ENCODE results near the gene TCTN1. TPM values are rescaled to one million over a fixed set of nuclear protein-coding genes. Genes with fewer than 3 reads are reported as not detected.

The TCTN1 gene
- total and polyA plus RNA-seq, 2 of the 8 experiments (the other 6 are each of a cell fraction or from before 2014, with no cell fraction given) = 14.7 to 16.4 TPM

- no peak for FAIRE-seq
- TF ChIP-seq YY1 (IDR thresholded peaks at IDR 0.05; ENCODE audit: low read depth, low read length) (no peak), EZH2 (IDR thresholded peaks at IDR 0.05; ENCODE audit: low read depth, low read length, severe bottlenecking) (no peak), SP1 (IDR thresholded peaks at IDR 0.05; ENCODE audit: low read depth, low read length) (no peak), GABPA (IDR thresholded peaks at IDR 0.05; ENCODE audit: borderline replicate concordance, insufficient read depth, low read length) (no peak), E2F6 (IDR thresholded peaks at IDR 0.05) (no peak), EGR1 (IDR thresholded peaks at IDR 0.05; ENCODE audit: borderline replicate concordance, low read depth, low read length) (no peak), CREB1 (IDR thresholded peaks at IDR 0.05) (no peak), ZNF274 (IDR thresholded peaks at IDR 0.05; ENCODE audit: borderline replicate concordance, extremely low read depth, low read length) (no peak), CBX5 (IDR thresholded peaks at IDR 0.05; ENCODE audit: low read depth, low read length) (no peak), POLR2A (IDR thresholded peaks at IDR 0.05; ENCODE audit: control extremely low read depth in 1 of 2, low read depth in 2 of 2, low read length in 2 of 2) (no peak), MAFK (IDR thresholded peaks at IDR 0.05; ENCODE audit: low read depth, low read length) (no peak), POLR2AphosphoS5 (IDR thresholded peaks at IDR 0.05; ENCODE audit: low read depth, low read length) (no peak), RAD21 (IDR thresholded peaks at IDR 0.05 in 1 of 2, conservative IDR thresholded peaks at IDR 0.05 in 1 of 2; ENCODE audit: low read depth in 2 of 2, low read length in 2 of 2) (no peak), HDAC6 (IDR thresholded peaks at IDR 0.05; ENCODE audit: low read depth, low read length) (no peak), CHD1 (IDR thresholded peaks at IDR 0.05; ENCODE audit: low read depth, low read length) (no peak)
These were observed 38.6 kb upstream of the TCTN1 start for GRCh38 chr12:110575326-110575725.

More at GRCh38 chr12:110575326-110575725, 38.6 kb upstream of the TCTN1 start:
- no peak overlapping the region for H2BK20ac ChIP-seq (ENCODE audit: low read length)
- H3K18ac ChIP-seq (ENCODE audit: extremely low read depth, low read length) = no peak overlapping the region
- H3K56ac ChIP-seq (replicated peaks; ENCODE audit: insufficient read length, low read depth, low read length) = no peak overlapping the region
- no peak overlapping the region for H3K4ac ChIP-seq (replicated peaks; ENCODE audit: insufficient read length, low read depth, low read length)
- H2BK15ac ChIP-seq (ENCODE audit: low read length) = no peak overlapping the region
- H3K79me2 ChIP-seq (ENCODE audit: control insufficient read depth in 1 of 2, insufficient read depth in 2 of 2, low read length in 2 of 2) = peaks cover 12 to 79% of the 10 kb centered on the region in 2 experiments
- no peak overlapping the region for H3K27ac ChIP-seq (ENCODE audit: low read depth, low read length)
- no peak overlapping the region for H2AFZ ChIP-seq (ENCODE audit: low read length)
- H3K23me2 ChIP-seq (ENCODE audit: low read depth, low read length) = no peaks in the 10 kb centered on the region
- H2BK12ac ChIP-seq (ENCODE audit: low read depth, low read length) = no peak overlapping the region
- no peak overlapping the region for H3K9ac ChIP-seq (replicated peaks in 1 of 4; ENCODE audit: extremely low read depth in 1 of 4, low read depth in 3 of 4, low read length in 3 of 4)
- H2BK5ac ChIP-seq (ENCODE audit: low read depth, low read length) = no peak overlapping the region
- no peak overlapping the region for H3K14ac ChIP-seq (ENCODE audit: insufficient read length)
- ChIA-PET CTCF (ENCODE audit: partially characterized antibody) (interaction anchor here (0.6 to 1.9 kb wide), 4 partner anchors 24 to 116 kb away, joined by 3 to 6 read pairs (median 4); no protein-coding TSS in a partner anchor), POLR2A (ENCODE audit: partially characterized antibody) (no interaction called here)
- no peak overlapping the region for H4K5ac ChIP-seq (ENCODE audit: insufficient read length, low read depth, low read length)
- peaks cover 8% of the 10 kb centered on the region for H3K79me1 ChIP-seq (ENCODE audit: low read depth, low read length)
- H4K20me1 ChIP-seq (replicated peaks in 1 of 2; ENCODE audit: control insufficient read depth in 1 of 2, insufficient read depth in 2 of 2, low read length in 2 of 2) = peaks cover 3 to 15% of the 10 kb centered on the region in 2 experiments
- peaks cover 0 to 8% (median 4%) of the 10 kb centered on the region in 4 experiments; a peak in 3 of 7 replicates for H3K4me1 ChIP-seq (replicated peaks in 1 of 4; ENCODE audit: control insufficient read depth in 3 of 4, insufficient read depth in 4 of 4, low read length in 3 of 4)
- H3K4me3 ChIP-seq (ENCODE audit: extremely low read depth in 1 of 4, insufficient read depth in 2 of 4, low read depth in 3 of 4, low read length in 4 of 4) = no peak overlapping the region
- H3K23ac ChIP-seq (ENCODE audit: insufficient read length) = no peak overlapping the region
- no peak for DNase-seq (ENCODE audit: low read depth in 1 of 2, low spot score in 2 of 2)
- H2BK120ac ChIP-seq (replicated peaks; ENCODE audit: low read depth, low read length) = no peak overlapping the region
- H3K9me3 ChIP-seq (ENCODE audit: insufficient read depth in 2 of 2, low read depth in 1 of 2, low read length in 1 of 2) = peaks cover 3 to 15% of the 10 kb centered on the region in 2 experiments; a peak in 3 of 4 replicates
- H4K8ac ChIP-seq (ENCODE audit: extremely low read depth, insufficient read depth, low read length) = no peak overlapping the region
- H3K4me2 ChIP-seq (ENCODE audit: insufficient read depth in 1 of 2, low read depth in 2 of 2, low read length in 2 of 2) = no peak overlapping the region
- H3K36me3 ChIP-seq (ENCODE audit: control insufficient read depth in 2 of 4, insufficient read depth in 4 of 4, low read length in 3 of 4) = no peaks in the 10 kb centered on the region
- H2AK5ac ChIP-seq (ENCODE audit: low read depth, low read length) = no peak overlapping the region
- H3K27me3 ChIP-seq (replicated peaks in 1 of 4; ENCODE audit: control insufficient read depth in 3 of 4, extremely low read depth in 1 of 4, insufficient read depth in 3 of 4, low read length in 3 of 4) = no peaks in the 10 kb centered on the region
- WGBS, 2 experiments (ENCODE audit: extremely low coverage in 1 of 2, insufficient coverage in 1 of 2, insufficient read length in 1 of 2, insufficient replicate concordance in 2 of 2, low coverage in 1 of 2, low lambda C conversion rate in 2 of 2, missing lambda C conversion rate in 1 of 2) = 94% methylated on average over 1 of the region's 1 CpG; no CpG with 5 or more reads in 1 of the 2 experiments
- no peak overlapping the region for H4K91ac ChIP-seq (replicated peaks; ENCODE audit: insufficient read length, low read length)

Measured in H1 (cell line).